Breast epithelium (tissue), 4 donors: ENCODE results near the gene TAF11L2. TPM values are rescaled to one million over a fixed set of nuclear protein-coding genes. Genes with fewer than 3 reads are reported as not detected.
"Not testable (repeated sequence)": the region's sequence is repeated elsewhere in the genome, so short reads cannot be mapped to it uniquely, and the experiment has no call there.

ENCODE experiments used
- DNase-seq, 2 donors: peaks; one replicate each; pipeline ENCODE4 v3.0.0-alpha.2; 2019; ENCODE audit warnings: low spot score in 2 of 2
- H3K27ac ChIP-seq, 2 donors: fragments of 200-600 bp; sonication (generic) in 1 of 2; one replicate each; pipeline ENCODE4 v1.5.1; 2016 to 2019; ENCODE audit warnings: mild to moderate bottlenecking in 1 of 2
- H3K27me3 ChIP-seq, 2 donors: fragments of 200-600 bp; sonication (generic) in 1 of 2; one replicate each; pipeline versions ENCODE4 v1.5.1 to v1.6.0; 2017 to 2019; ENCODE audit warnings: control low read depth in 1 of 2, mild to moderate bottlenecking in 1 of 2
- H3K36me3 ChIP-seq: fragments of 200-600 bp; one replicate; pipeline ENCODE4 v1.5.1; 2019
- H3K4me1 ChIP-seq, 2 donors: fragments of 200-600 bp; sonication (generic); one replicate each; pipeline ENCODE4 v1.5.1; 2016 to 2019; ENCODE audit warnings: control low read depth in 1 of 2
- H3K4me3 ChIP-seq, 3 donors: fragments of 200-600 bp; sonication (generic); 1 replicate in 2 of 3; 2 replicates in 1 of 3; pipeline ENCODE4 v1.5.1; 2016 to 2019; ENCODE audit warnings: mild to moderate bottlenecking in 3 of 3, moderate library complexity in 2 of 3
- H3K9me3 ChIP-seq, 2 donors: fragments of 200-600 bp; sonication (generic) in 1 of 2; one replicate each; pipeline ENCODE4 v1.5.1; 2016 to 2019; ENCODE audit warnings: control low read depth in 1 of 2
- intact Hi-C: fragments of 100-400 bp; cut with DNase I; formaldehyde crosslinking; loops from one replicate; pipeline ENCODE4 v1.15.1; 2023; ENCODE audit warnings: low total_unique reads
- total RNA-seq, 3 donors: library from RNA; depleted of rRNA; stranded (reverse); fragments of >200 nt; gene quantifications; one replicate each; pipeline ENCODE4 v1.1.0, GENCODE V29; 2016

TAF11L2 gene
- total RNA-seq, 3 donors from 2014 or later, result not detected

- DNase-seq, H3K36me3 ChIP-seq, H3K4me3 ChIP-seq, H3K27me3 ChIP-seq, H3K4me1 ChIP-seq, H3K27ac ChIP-seq, intact Hi-C loops, H3K9me3 ChIP-seq: not testable (repeated sequence)
Observed at GRCh38 chr5:17524935-17525334, 26.9 kb downstream of the TAF11L2 start, which contains the start of gene TAF11L5. Gene TAF11L5, plus strand, starts transcription at chr5:17525235.

GRCh38 chr5:17526504-17526903, 28.5 kb downstream of the TAF11L2 start:
- H3K4me1 ChIP-seq, intact Hi-C loops, H3K4me3 ChIP-seq, H3K27me3 ChIP-seq, H3K27ac ChIP-seq, H3K36me3 ChIP-seq, H3K9me3 ChIP-seq: not testable (repeated sequence)
- peak in 1 of 2 donors; percentile 71 for DNase-seq

GRCh38 chr5:17528369-17528768, 30.3 kb downstream of the TAF11L2 start, which contains the start of gene TAF11L6:
Gene TAF11L6, plus strand, starts transcription at chr5:17528669.
- DNase-seq, H3K9me3 ChIP-seq, intact Hi-C loops, H3K4me1 ChIP-seq, H3K36me3 ChIP-seq, H3K27me3 ChIP-seq, H3K4me3 ChIP-seq, H3K27ac ChIP-seq: not testable (repeated sequence)

Other genes with a start within 250 kb of the TAF11L2 start
- not detected for gene TAF11L3, start 20.1 kb downstream of the TAF11L2 start, total RNA-seq
- gene TAF11L4, start 23.6 kb downstream of the TAF11L2 start, total RNA-seq, result not detected
- not detected for gene TAF11L5, start 27.0 kb downstream of the TAF11L2 start, total RNA-seq
- gene TAF11L6, start 30.4 kb downstream of the TAF11L2 start, total RNA-seq, result not detected
- gene TAF11L7, start 87.5 kb downstream of the TAF11L2 start, total RNA-seq, result not detected
- gene TAF11L8, start 92.7 kb downstream of the TAF11L2 start, total RNA-seq, result not detected
- gene TAF11L9, start 96.2 kb downstream of the TAF11L2 start, total RNA-seq, result not detected
- gene TAF11L10, start 99.6 kb downstream of the TAF11L2 start, total RNA-seq, result not detected
- not detected for gene TAF11L11, start 106.0 kb downstream of the TAF11L2 start, total RNA-seq
- not detected for gene TAF11L12, start 112.2 kb downstream of the TAF11L2 start, total RNA-seq
- not detected for gene TAF11L13, start 133.9 kb downstream of the TAF11L2 start, total RNA-seq
- gene TAF11L14, start 136.2 kb downstream of the TAF11L2 start, total RNA-seq, result not detected